Measurements from ENCODE around the gene THUMPD2.

Gene THUMPD2

DNA sequence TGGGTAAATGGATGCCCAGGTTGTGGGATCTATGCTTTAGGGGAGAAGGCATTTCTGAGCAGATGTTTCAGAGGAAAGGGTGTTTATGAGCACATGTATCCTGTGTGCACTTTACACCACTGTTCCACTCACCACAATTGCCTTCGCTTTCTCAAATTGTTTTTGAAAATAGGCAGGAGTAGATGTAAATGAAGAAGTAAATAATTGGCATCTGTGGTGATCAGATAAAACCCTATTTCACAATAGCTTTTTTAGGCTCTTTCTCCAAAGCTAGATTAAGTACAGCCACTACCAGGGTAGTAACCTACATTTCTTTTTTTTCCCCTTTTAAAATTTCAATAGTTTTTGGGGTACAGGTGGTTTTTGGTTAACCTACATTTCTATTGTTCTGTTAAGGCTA, 72.7 kb downstream of the THUMPD2 start:
- no peak overlapping the region for H3K27ac Mint-ChIP-seq (ENCODE audit: low read depth)
- peaks cover 74% of the 10 kb centered on the region for H3K27me3 Mint-ChIP-seq
- ATAC-seq (replicated peaks; ENCODE audit: extremely low read depth, poor library complexity, severe bottlenecking) (no peak), DNase-seq (ENCODE audit: low spot score in 2 of 2) (no peak)
- peaks cover 10% of the 10 kb centered on the region for H3K9me3 Mint-ChIP-seq
- H3K4me3 Mint-ChIP-seq = no peak overlapping the region
- H3K4me1 Mint-ChIP-seq = no peaks in the 10 kb centered on the region
- H3K36me3 Mint-ChIP-seq (ENCODE audit: insufficient read depth) = no peaks in the 10 kb centered on the region

DNA sequence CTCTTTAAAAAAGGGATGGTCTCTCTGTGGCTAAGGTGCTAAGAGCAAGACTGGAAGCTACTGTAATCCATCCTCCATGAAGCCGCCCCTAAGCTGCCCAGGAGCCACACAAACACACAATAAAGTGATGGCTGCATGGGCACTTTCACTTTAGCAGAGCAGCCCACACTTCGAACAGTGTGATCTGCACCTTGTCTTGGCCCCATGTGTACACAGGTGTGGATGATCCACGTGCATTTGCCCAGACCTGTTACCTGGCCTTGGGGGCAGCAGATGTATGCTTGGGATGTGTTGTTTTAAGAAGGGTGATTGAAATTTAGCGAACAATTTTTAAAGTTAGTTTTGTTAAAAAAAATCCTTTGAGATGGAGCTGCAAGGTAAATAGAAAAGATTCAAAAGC, 73.4 kb downstream of the THUMPD2 start:
- H3K36me3 Mint-ChIP-seq (ENCODE audit: insufficient read depth) = no peaks in the 10 kb centered on the region
- H3K4me3 Mint-ChIP-seq = no peak overlapping the region
- peaks cover 81% of the 10 kb centered on the region for H3K27me3 Mint-ChIP-seq

DNA sequence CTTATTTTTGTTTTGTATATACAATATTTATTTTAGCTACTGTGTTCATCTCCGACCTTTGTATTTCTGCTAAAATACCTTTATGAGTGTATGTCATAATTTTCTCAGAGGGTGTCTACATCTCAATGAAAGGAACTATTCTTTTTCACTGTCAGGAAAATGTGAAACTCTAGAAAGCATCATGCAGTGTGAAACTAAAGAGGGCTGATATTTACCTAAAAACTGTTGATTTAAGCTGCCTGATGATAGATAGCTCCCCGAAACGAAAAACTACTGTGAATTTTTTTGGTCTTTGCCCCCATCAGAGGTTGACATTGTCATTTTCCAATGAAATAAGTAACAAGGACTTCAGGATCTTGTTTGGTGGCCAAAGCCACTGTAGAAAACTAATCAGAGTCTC, 74.5 kb downstream of the THUMPD2 start:
- Mint-ChIP-seq H3K27ac (ENCODE audit: low read depth) (no peak overlapping the region), H3K36me3 (ENCODE audit: insufficient read depth) (no peaks in the 10 kb centered on the region), H3K27me3 (peaks cover 81% of the 10 kb centered on the region), H3K9me3 (peaks cover 18% of the 10 kb centered on the region), H3K4me1 (no peaks in the 10 kb centered on the region), H3K4me3 (no peak overlapping the region)
- DNase-seq (ENCODE audit: low spot score in 2 of 2) (no peak), ATAC-seq (replicated peaks; ENCODE audit: extremely low read depth, poor library complexity, severe bottlenecking) (no peak)

More for the DNA sequence above, 73.4 kb downstream of the THUMPD2 start:
- no peak for DNase-seq (ENCODE audit: low spot score in 2 of 2)
- no peak for ATAC-seq (replicated peaks; ENCODE audit: extremely low read depth, poor library complexity, severe bottlenecking)
- peaks cover 13% of the 10 kb centered on the region for H3K9me3 Mint-ChIP-seq
- no peak overlapping the region for H3K27ac Mint-ChIP-seq (ENCODE audit: low read depth)
- no peaks in the 10 kb centered on the region for H3K4me1 Mint-ChIP-seq

DNA sequence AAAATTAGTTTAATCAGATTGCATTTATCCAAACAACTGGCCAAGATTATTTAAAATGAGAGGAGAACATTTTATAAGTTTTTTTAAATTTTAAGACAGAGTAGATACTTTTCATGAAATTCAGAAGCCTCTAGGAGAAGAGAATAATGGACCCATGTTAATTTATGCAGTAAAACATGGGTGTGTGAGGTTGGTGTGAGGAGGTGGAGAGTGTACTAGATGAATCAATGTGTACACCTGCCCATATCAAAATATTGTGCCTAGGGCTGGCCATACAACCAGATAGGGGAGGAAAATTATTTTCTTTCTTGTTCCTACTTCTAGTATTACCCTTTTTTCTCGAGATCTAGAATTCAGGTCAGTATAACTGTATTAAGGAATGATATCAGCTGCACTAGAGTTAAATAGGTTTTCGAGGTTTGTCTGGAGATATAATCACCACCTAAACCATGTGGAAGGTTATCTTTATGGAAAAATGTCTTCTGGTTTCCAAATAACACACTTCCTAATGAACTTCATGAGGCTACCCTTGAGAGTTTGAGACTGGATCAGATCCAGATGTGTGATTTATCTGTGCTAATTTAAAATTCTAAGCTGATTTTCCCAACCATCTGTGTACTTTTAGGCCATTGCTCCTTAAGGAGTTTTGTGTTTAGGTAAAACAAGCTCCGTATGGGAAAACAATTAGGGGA, 75.7 kb downstream of the THUMPD2 start:
- peaks cover 18% of the 10 kb centered on the region for H3K9me3 Mint-ChIP-seq
- ATAC-seq (replicated peaks; ENCODE audit: extremely low read depth, poor library complexity, severe bottlenecking) (no peak), DNase-seq (ENCODE audit: low spot score in 2 of 2) (no peak)
- peaks cover 86% of the 10 kb centered on the region for H3K27me3 Mint-ChIP-seq
- no peak overlapping the region for H3K27ac Mint-ChIP-seq (ENCODE audit: low read depth)
- H3K36me3 Mint-ChIP-seq (ENCODE audit: insufficient read depth) = no peaks in the 10 kb centered on the region
- no peaks in the 10 kb centered on the region for H3K4me1 Mint-ChIP-seq
- H3K4me3 Mint-ChIP-seq = no peak overlapping the region

DNA sequence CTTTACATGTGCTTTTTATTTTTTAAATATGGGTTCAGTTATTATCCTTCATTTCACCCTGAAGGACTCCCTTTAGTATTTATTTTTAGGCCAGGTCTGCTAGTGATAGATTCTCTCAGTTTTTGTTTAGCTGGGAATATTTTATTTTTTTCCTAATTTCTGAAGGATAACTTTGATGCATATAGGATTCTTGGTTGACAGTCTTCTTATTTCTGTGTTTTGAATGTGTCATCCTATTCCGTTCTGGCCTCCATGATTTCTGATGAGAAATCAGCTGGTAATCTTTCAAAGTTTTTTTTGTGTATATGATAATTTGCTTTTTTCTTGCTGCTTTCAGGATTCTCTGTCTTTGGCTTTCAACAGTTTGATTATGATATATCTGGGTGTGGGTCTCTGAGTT, 77.9 kb downstream of the THUMPD2 start:
- H3K4me3 Mint-ChIP-seq = no peak overlapping the region
- ATAC-seq (replicated peaks; ENCODE audit: extremely low read depth, poor library complexity, severe bottlenecking) (no peak), DNase-seq (ENCODE audit: low spot score in 2 of 2) (no peak)
- peaks cover 18% of the 10 kb centered on the region for H3K9me3 Mint-ChIP-seq
- H3K27me3 Mint-ChIP-seq = peaks cover 65% of the 10 kb centered on the region
- H3K36me3 Mint-ChIP-seq (ENCODE audit: insufficient read depth) = no peaks in the 10 kb centered on the region
- H3K27ac Mint-ChIP-seq (ENCODE audit: low read depth) = no peak overlapping the region
- no peaks in the 10 kb centered on the region for H3K4me1 Mint-ChIP-seq

DNA sequence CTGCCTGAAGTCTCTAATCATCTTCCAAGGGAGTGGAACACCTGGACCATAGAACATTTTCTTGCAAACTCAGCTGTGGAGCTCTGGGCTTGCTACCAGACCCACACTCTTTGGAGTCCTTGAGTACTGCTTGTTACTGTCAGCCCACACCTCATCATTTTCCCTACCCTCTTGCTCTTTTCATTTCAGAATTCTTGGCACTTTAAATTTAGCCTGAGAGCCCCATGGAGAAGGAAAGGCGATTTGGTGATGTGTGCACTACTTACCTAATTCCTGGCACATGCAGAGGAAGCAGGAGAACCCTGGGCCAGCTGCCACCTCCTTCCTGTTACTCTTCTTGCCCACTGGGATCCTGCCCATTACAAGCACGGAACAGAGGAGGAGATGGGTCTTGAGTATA, 81.6 kb downstream of the THUMPD2 start:
- H3K27me3 Mint-ChIP-seq = peaks cover 48% of the 10 kb centered on the region
- no peak overlapping the region for H3K4me3 Mint-ChIP-seq
- no peaks in the 10 kb centered on the region for H3K4me1 Mint-ChIP-seq
- ATAC-seq (replicated peaks; ENCODE audit: extremely low read depth, poor library complexity, severe bottlenecking) (no peak), DNase-seq (ENCODE audit: low spot score in 2 of 2) (no peak)
- no peaks in the 10 kb centered on the region for H3K36me3 Mint-ChIP-seq (ENCODE audit: insufficient read depth)
- H3K9me3 Mint-ChIP-seq = peaks cover 18% of the 10 kb centered on the region
- no peak overlapping the region for H3K27ac Mint-ChIP-seq (ENCODE audit: low read depth)

DNA sequence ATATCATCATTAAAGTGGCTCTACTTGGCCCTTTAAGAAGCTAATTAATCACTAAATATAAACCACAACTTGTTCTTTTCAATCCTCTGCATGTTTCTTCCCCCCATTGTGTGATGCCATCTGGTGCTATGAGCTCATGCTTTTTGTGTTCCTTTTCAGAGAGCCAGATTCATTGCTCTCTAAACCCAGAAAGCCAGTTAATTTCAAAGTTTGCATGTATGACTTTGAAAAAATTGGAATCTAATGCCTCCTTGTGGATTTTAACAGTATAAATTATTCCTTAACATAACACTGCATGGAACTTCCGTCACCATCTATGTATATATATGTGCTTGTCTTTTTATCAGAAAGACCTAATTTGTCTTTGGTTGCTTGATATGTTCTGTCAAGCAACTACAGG, 82.2 kb downstream of the THUMPD2 start:
- Mint-ChIP-seq H3K36me3 (ENCODE audit: insufficient read depth) (no peaks in the 10 kb centered on the region), H3K4me1 (no peaks in the 10 kb centered on the region), H3K27me3 (peaks cover 46% of the 10 kb centered on the region), H3K4me3 (no peak overlapping the region), H3K9me3 (peaks cover 13% of the 10 kb centered on the region), H3K27ac (ENCODE audit: low read depth) (no peak overlapping the region)
- ATAC-seq (replicated peaks; ENCODE audit: extremely low read depth, poor library complexity, severe bottlenecking) = no peak
- DNase-seq (ENCODE audit: low spot score in 2 of 2) = no peak

DNA sequence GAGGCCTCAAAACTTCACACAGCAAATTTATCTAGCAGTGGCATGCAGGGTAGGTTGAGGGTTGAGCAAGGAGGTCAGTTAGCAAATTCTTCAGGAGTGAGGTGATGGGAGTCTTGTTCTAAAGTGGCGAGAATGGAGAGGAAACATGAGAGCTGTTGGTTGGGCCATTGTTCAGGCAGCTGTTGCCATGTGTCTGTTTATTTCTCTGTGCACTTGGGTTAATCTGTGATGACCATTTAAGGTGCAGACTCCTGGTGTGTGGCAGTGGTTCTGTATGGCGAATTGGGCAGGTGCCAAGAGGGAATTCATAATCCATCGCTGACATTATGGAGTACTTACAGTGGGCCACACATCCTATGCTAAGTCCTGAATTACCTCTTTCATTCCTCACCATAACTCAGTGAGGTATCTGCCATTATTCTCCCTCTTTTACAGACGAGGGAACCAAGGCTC, 82.9 kb downstream of the THUMPD2 start:
- H3K4me3 Mint-ChIP-seq = no peak overlapping the region
- no peaks in the 10 kb centered on the region for H3K4me1 Mint-ChIP-seq
- H3K27ac Mint-ChIP-seq (ENCODE audit: low read depth) = no peak overlapping the region
- H3K36me3 Mint-ChIP-seq (ENCODE audit: insufficient read depth) = no peaks in the 10 kb centered on the region
- DNase-seq (ENCODE audit: low spot score in 2 of 2) = no peak
- H3K27me3 Mint-ChIP-seq = peaks cover 39% of the 10 kb centered on the region
- ATAC-seq (replicated peaks; ENCODE audit: extremely low read depth, poor library complexity, severe bottlenecking) = no peak
- peaks cover 6% of the 10 kb centered on the region for H3K9me3 Mint-ChIP-seq

DNA sequence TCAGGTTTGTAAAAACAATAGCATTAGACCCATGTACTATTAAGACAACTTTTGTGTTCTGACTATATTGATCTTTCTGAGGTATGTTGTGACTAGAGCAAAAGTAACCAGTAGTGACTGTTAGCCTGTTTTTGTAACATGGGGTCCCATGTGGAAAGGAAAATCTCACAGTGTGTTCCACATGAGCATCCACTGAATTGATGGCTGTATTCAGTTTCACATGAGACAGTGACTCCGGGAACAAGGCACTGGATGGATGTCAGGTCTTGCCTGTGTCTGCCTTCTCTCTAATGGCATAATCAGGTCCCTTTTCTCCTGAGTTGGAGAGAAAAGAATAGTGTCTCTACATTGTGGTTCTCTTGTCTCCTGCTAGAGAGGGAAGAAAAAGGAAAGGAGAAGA, 85.8 kb downstream of the THUMPD2 start:
- no peak for ATAC-seq (replicated peaks; ENCODE audit: extremely low read depth, poor library complexity, severe bottlenecking)
- H3K9me3 Mint-ChIP-seq = peaks cover 6% of the 10 kb centered on the region
- H3K36me3 Mint-ChIP-seq (ENCODE audit: insufficient read depth) = no peaks in the 10 kb centered on the region

DNA sequence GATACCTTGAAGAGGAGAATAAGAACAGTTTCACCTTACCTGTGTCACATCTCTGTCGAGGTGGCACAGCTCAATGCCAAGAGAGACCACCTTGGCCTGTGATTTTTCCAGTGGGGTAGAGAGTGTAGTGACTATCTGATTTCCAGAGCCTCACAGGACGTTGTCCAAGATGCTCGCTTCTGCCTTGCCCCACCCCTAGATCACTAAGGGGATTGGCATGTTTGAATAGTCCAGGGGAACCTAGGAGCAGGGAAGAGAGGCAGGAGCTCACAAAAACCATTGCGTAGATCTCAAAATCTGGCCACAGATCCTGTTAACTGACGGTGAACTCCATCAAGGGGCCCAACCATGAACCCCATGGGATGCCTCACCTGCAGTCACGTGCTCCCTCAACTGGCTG, 89.2 kb downstream of the THUMPD2 start:
- peaks cover 6% of the 10 kb centered on the region for H3K9me3 Mint-ChIP-seq
- H3K27me3 Mint-ChIP-seq = peaks cover 45% of the 10 kb centered on the region

More for the DNA sequence above, 85.8 kb downstream of the THUMPD2 start:
- no peak for DNase-seq (ENCODE audit: low spot score in 2 of 2)
- no peaks in the 10 kb centered on the region for H3K4me1 Mint-ChIP-seq
- H3K4me3 Mint-ChIP-seq = no peak overlapping the region
- H3K27me3 Mint-ChIP-seq = peaks cover 28% of the 10 kb centered on the region
- no peak overlapping the region for H3K27ac Mint-ChIP-seq (ENCODE audit: low read depth)

DNA sequence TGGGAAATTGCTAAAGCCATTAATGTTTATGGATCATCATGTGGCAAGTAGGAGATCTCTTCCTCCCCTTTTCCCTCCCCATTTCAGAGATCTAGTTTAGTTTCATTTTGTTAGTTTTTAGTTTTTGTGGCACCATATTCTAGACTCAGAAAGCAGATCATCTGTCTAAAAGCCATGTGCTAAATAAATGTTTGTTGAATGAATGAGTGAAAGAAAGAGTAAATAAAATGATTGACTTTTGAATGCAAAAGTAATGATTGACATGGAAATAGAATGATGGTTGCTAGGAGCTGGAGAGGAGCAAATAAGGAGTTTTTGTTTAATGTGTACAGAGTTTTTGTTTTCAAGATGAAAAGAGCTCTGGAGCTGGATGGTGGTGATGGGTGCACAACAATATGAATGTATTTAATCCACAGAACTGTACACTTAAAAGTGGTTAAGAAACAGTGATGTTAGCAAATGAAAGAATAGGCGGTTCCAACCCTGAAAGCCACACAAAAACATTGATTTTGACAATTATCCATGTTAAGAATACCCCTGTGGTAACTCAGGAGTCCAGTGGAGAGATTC, 89.7 kb downstream of the THUMPD2 start:
- no peak overlapping the region for H3K27ac Mint-ChIP-seq (ENCODE audit: low read depth)
- H3K9me3 Mint-ChIP-seq = peaks cover 6% of the 10 kb centered on the region
- ATAC-seq (replicated peaks; ENCODE audit: extremely low read depth, poor library complexity, severe bottlenecking) = no peak
- peaks cover 49% of the 10 kb centered on the region for H3K27me3 Mint-ChIP-seq
- DNase-seq (ENCODE audit: low spot score in 2 of 2) = no peak
- no peak overlapping the region for H3K4me3 Mint-ChIP-seq
- H3K4me1 Mint-ChIP-seq = no peaks in the 10 kb centered on the region
- no peaks in the 10 kb centered on the region for H3K36me3 Mint-ChIP-seq (ENCODE audit: insufficient read depth)

More for the DNA sequence above, 89.2 kb downstream of the THUMPD2 start:
- H3K4me1 Mint-ChIP-seq = no peaks in the 10 kb centered on the region
- ATAC-seq (replicated peaks; ENCODE audit: extremely low read depth, poor library complexity, severe bottlenecking) (no peak), DNase-seq (ENCODE audit: low spot score in 2 of 2) (no peak)
- no peaks in the 10 kb centered on the region for H3K36me3 Mint-ChIP-seq (ENCODE audit: insufficient read depth)
- H3K27ac Mint-ChIP-seq (ENCODE audit: low read depth) = no peak overlapping the region
- no peak overlapping the region for H3K4me3 Mint-ChIP-seq

DNA sequence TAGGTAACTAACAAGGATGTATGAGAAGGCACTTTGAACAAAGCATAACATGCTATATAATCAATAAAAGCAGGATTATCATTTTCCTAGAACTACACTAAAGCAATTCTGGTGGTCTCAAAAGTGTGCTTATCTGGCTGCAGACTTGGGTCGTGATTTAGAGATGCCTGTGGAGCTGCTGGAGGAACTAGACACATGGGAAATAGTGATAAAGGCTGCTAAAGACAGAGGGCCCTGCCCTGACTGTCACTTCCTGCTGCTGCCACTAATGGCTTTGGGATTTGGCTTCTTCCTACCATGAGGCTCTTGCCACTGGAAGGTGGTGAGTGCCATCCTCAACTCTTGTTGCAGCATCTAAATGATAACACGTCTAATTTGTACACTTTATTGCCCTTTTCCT, 90.9 kb downstream of the THUMPD2 start:
- H3K4me3 Mint-ChIP-seq = no peak overlapping the region
- H3K4me1 Mint-ChIP-seq = no peaks in the 10 kb centered on the region
- H3K27ac Mint-ChIP-seq (ENCODE audit: low read depth) = no peak overlapping the region
- DNase-seq (ENCODE audit: low spot score in 2 of 2) (no peak), ATAC-seq (replicated peaks; ENCODE audit: extremely low read depth, poor library complexity, severe bottlenecking) (no peak)
- peaks cover 6% of the 10 kb centered on the region for H3K9me3 Mint-ChIP-seq
- no peaks in the 10 kb centered on the region for H3K36me3 Mint-ChIP-seq (ENCODE audit: insufficient read depth)
- H3K27me3 Mint-ChIP-seq = peaks cover 61% of the 10 kb centered on the region

DNA sequence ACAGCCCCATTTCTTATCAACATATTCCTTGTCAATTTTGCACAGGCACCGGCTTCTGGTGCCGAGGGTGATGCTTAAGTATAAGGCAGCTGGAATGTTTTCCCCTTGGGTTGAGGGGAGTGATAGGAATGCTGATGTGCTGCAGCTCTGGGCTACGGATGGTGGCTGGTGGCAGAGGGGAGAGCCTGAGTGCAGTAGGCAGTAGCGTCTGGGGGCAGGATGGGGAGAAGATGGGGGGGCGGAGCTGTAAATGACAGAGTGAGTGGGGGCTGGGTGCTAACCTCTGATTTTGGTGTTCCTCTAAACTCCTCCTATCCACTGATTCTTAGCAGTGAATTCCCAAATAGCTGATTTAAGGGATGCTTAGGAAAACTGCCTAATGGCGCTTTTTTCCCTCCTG, 92.6 kb downstream of the THUMPD2 start:
- H3K4me3 Mint-ChIP-seq = no peak overlapping the region
- no peaks in the 10 kb centered on the region for H3K4me1 Mint-ChIP-seq
- H3K27me3 Mint-ChIP-seq = peaks cover 69% of the 10 kb centered on the region
- DNase-seq (ENCODE audit: low spot score in 2 of 2) (no peak), ATAC-seq (replicated peaks; ENCODE audit: extremely low read depth, poor library complexity, severe bottlenecking) (no peak)
- no peak overlapping the region for H3K27ac Mint-ChIP-seq (ENCODE audit: low read depth)
- H3K36me3 Mint-ChIP-seq (ENCODE audit: insufficient read depth) = no peaks in the 10 kb centered on the region
- H3K9me3 Mint-ChIP-seq = peaks cover 6% of the 10 kb centered on the region

All from central memory CD8-positive, alpha-beta T cell (primary cell).